K562 (cell line): Measurements from ENCODE around the gene RNF19B. TPM values are rescaled to one million over a fixed set of nuclear protein-coding genes. Genes with fewer than 3 reads are reported as not detected.
A peak's percentile ranks its signal among the peaks of the same experiment; 100 is the strongest.

ENCODE experiments used
- CBX3 ChIP-seq, 2 experiments: IDR thresholded peaks; 1 replicate in 1 of 2; 2 replicates in 1 of 2; pipeline ENCODE4 v1.6.1; 2012; ENCODE audit warnings: inconsistent platforms in 2 of 2, low read length in 2 of 2, borderline replicate concordance in 1 of 2, control low read depth in 1 of 2
- CBX8 ChIP-seq: fragments of 200-600 bp; sonication (generic); IDR thresholded peaks from 2 replicates; pipeline ENCODE4 v1.6.1; 2012; ENCODE audit warnings: borderline replicate concordance, mixed run types, low read depth, mild to moderate bottlenecking, moderate library complexity, mixed read lengths, low read length, control low read depth, inconsistent platforms; ENCODE audit not compliant: poor library complexity, severe bottlenecking; ENCODE audit errors: extremely low read depth
- CREB1 ChIP-seq, 2 experiments: sonication (generic) in 1 of 2; formaldehyde crosslinking in 1 of 2; IDR thresholded peaks; 2 replicates each; pipeline versions ENCODE4 v1.6.1 to v1.8.0; 2012 to 2022; ENCODE audit warnings: inconsistent platforms in 1 of 2, mild to moderate bottlenecking in 1 of 2, missing genetic modification reagents in 1 of 2, moderate library complexity in 1 of 2
- EWSR1 ChIP-seq: fragments of 450-650 bp; IDR thresholded peaks from 2 replicates; pipeline ENCODE4 v1.6.1; 2018; ENCODE audit warnings: borderline replicate concordance, mild to moderate bottlenecking, low read depth, moderate library complexity; ENCODE audit not compliant: partially characterized antibody
- MCM2 ChIP-seq: fragments of 450-650 bp; IDR thresholded peaks from 2 replicates; pipeline ENCODE4 v1.6.1; 2017; ENCODE audit warnings: low read depth, mild to moderate bottlenecking
- NRF1 ChIP-seq, 2 experiments: fragments of 450-650 bp; IDR thresholded peaks in 1 of 2; conservative IDR thresholded peaks in 1 of 2; 2 replicates each; pipeline ENCODE4 v1.6.1; 2014; ENCODE audit warnings: mild to moderate bottlenecking in 2 of 2
- SMAD4 ChIP-seq: fragments of 250-450 bp; sonication (Bioruptor Pico); conservative IDR thresholded peaks from 2 replicates; pipeline ENCODE4 v1.8.0; 2021; ENCODE audit warnings: inconsistent platforms, mild to moderate bottlenecking, moderate library complexity
- ZNF121 ChIP-seq: sonication (generic); formaldehyde crosslinking; conservative IDR thresholded peaks from 2 replicates; pipeline ENCODE4 v1.8.0; 2022; ENCODE audit warnings: missing genetic modification reagents
- ZNF780A ChIP-seq: fragments of 250-450 bp; sonication (Bioruptor Pico); IDR thresholded peaks from 2 replicates; pipeline ENCODE4 v1.5.0; 2021; ENCODE audit warnings: mild to moderate bottlenecking
- polyA plus RNA-seq, 8 experiments: library from polyadenylated mRNA; depleted of rRNA in 4 of 8; stranded (reverse) in 5 of 8; unstranded in 3 of 8; fragments of >200 nt; fragmentation: Nextera tagmentation in 2 of 8; fragmentation: Illumina TruSeq in 1 of 8; extraction: Ambion mirVana in 2 of 8; extraction: Trizol in 1 of 8; gene quantifications; 2 replicates each; pipeline versions ENCODE4 v1.2.1 to v1.2.3, GENCODE V29; 2011 to 2014; ENCODE audit warnings: inconsistent platforms in 1 of 8, missing spikeins in 1 of 8
- total RNA-seq, 7 experiments: library from RNA; depleted of rRNA in 6 of 7; stranded (reverse); fragments of >200 nt in 6 of 7; fragmentation: Illumina TruSeq in 2 of 7; extraction: Trizol in 2 of 7; gene quantifications; 2 replicates each; pipeline versions ENCODE4 v1.2.1 to v1.2.3, GENCODE V29; 2011 to 2021; ENCODE audit warnings: low replicate concordance in 1 of 7
- TF ChIP-seq, protein P1 (sequence below): sonication (generic); formaldehyde crosslinking; IDR thresholded peaks from 2 replicates; pipeline ENCODE4 v1.8.0; 2022; ENCODE audit warnings: missing genetic modification reagents, mild to moderate bottlenecking, borderline replicate concordance
- TF ChIP-seq, protein P2 (sequence below): fragments of 450-650 bp; formaldehyde crosslinking; IDR thresholded peaks from 2 replicates; pipeline ENCODE4 v1.4.0; 2022; ENCODE audit warnings: missing genetic modification characterization
- TF ChIP-seq, protein P3 (sequence below): fragments of 250-450 bp; sonication (Bioruptor Pico); IDR thresholded peaks from 2 replicates; pipeline ENCODE4 v1.5.0; 2021; ENCODE audit warnings: mild to moderate bottlenecking, borderline replicate concordance
- TF ChIP-seq, protein P4 (sequence below): fragments of 450-650 bp; IDR thresholded peaks from 2 replicates; pipeline ENCODE4 v1.6.1; 2017; ENCODE audit warnings: antibody characterized with exemption, mild to moderate bottlenecking
- TF ChIP-seq, protein P5 (sequence below): fragments of 450-650 bp; formaldehyde crosslinking; IDR thresholded peaks from 2 replicates; pipeline ENCODE4 v1.4.0; 2022; ENCODE audit warnings: mild to moderate bottlenecking, moderate library complexity

The RNF19B gene
- total and polyA plus RNA-seq, 9 of the 15 experiments (the other 6 are each of a cell fraction or from before 2014, with no cell fraction given), result 2.6 to 14.9 (median 10.1) TPM

GRCh38 chr1:32989160-32990050, 24.8 kb upstream of the RNF19B start (continued):
- TF ChIP-seq, protein P1, sequence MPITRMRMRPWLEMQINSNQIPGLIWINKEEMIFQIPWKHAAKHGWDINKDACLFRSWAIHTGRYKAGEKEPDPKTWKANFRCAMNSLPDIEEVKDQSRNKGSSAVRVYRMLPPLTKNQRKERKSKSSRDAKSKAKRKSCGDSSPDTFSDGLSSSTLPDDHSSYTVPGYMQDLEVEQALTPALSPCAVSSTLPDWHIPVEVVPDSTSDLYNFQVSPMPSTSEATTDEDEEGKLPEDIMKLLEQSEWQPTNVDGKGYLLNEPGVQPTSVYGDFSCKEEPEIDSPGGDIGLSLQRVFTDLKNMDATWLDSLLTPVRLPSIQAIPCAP (CRISPR knock-in tag), result no peak
- TF ChIP-seq, protein P2, sequence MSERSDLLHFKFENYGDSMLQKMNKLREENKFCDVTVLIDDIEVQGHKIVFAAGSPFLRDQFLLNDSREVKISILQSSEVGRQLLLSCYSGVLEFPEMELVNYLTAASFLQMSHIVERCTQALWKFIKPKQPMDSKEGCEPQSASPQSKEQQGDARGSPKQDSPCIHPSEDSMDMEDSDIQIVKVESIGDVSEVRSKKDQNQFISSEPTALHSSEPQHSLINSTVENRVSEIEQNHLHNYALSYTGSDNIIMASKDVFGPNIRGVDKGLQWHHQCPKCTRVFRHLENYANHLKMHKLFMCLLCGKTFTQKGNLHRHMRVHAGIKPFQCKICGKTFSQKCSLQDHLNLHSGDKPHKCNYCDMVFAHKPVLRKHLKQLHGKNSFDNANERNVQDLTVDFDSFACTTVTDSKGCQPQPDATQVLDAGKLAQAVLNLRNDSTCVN, result no peak
- TF ChIP-seq, protein P3, sequence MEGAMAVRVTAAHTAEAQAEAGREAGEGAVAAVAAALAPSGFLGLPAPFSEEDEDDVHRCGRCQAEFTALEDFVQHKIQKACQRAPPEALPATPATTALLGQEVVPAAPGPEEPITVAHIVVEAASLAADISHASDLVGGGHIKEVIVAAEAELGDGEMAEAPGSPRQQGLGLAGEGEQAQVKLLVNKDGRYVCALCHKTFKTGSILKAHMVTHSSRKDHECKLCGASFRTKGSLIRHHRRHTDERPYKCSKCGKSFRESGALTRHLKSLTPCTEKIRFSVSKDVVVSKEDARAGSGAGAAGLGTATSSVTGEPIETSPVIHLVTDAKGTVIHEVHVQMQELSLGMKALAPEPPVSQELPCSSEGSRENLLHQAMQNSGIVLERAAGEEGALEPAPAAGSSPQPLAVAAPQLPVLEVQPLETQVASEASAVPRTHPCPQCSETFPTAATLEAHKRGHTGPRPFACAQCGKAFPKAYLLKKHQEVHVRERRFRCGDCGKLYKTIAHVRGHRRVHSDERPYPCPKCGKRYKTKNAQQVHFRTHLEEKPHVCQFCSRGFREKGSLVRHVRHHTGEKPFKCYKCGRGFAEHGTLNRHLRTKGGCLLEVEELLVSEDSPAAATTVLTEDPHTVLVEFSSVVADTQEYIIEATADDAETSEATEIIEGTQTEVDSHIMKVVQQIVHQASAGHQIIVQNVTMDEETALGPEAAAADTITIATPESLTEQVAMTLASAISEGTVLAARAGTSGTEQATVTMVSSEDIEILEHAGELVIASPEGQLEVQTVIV (CRISPR knock-in tag), result no peak
- TF ChIP-seq ZNF121 (CRISPR knock-in tag) (no peak), EWSR1 (no peak), CBX3 (IDR thresholded peaks at IDR 0.05; ENCODE audit: borderline replicate concordance in 1 of 2, low read length in 2 of 2) (peak in 1 of 2 experiments; percentile 63; a peak in 1 of 3 replicates), ZNF780A (CRISPR knock-in tag) (no peak), CREB1 (IDR thresholded peaks at IDR 0.05) (no peak), CREB1 (CRISPR knock-in tag; IDR thresholded peaks at IDR 0.05) (no peak), NRF1 (conservative IDR thresholded peaks at IDR 0.05 in 1 of 2, IDR thresholded peaks at IDR 0.05 in 1 of 2) (peak; percentile 80 to 83), CBX8 (no peak), SMAD4 (CRISPR knock-in tag) (peak; percentile 64; the same call in 1 of the 2 replicates), MCM2 (no peak)
- TF ChIP-seq, protein P4, sequence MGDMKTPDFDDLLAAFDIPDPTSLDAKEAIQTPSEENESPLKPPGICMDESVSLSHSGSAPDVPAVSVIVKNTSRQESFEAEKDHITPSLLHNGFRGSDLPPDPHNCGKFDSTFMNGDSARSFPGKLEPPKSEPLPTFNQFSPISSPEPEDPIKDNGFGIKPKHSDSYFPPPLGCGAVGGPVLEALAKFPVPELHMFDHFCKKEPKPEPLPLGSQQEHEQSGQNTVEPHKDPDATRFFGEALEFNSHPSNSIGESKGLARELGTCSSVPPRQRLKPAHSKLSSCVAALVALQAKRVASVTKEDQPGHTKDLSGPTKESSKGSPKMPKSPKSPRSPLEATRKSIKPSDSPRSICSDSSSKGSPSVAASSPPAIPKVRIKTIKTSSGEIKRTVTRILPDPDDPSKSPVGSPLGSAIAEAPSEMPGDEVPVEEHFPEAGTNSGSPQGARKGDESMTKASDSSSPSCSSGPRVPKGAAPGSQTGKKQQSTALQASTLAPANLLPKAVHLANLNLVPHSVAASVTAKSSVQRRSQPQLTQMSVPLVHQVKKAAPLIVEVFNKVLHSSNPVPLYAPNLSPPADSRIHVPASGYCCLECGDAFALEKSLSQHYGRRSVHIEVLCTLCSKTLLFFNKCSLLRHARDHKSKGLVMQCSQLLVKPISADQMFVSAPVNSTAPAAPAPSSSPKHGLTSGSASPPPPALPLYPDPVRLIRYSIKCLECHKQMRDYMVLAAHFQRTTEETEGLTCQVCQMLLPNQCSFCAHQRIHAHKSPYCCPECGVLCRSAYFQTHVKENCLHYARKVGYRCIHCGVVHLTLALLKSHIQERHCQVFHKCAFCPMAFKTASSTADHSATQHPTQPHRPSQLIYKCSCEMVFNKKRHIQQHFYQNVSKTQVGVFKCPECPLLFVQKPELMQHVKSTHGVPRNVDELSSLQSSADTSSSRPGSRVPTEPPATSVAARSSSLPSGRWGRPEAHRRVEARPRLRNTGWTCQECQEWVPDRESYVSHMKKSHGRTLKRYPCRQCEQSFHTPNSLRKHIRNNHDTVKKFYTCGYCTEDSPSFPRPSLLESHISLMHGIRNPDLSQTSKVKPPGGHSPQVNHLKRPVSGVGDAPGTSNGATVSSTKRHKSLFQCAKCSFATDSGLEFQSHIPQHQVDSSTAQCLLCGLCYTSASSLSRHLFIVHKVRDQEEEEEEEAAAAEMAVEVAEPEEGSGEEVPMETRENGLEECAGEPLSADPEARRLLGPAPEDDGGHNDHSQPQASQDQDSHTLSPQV, result no peak; the same call in 1 of the 2 replicates
- TF ChIP-seq, protein P5, sequence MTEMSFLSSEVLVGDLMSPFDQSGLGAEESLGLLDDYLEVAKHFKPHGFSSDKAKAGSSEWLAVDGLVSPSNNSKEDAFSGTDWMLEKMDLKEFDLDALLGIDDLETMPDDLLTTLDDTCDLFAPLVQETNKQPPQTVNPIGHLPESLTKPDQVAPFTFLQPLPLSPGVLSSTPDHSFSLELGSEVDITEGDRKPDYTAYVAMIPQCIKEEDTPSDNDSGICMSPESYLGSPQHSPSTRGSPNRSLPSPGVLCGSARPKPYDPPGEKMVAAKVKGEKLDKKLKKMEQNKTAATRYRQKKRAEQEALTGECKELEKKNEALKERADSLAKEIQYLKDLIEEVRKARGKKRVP (CRISPR knock-in tag), result no peak
